ENCODE measurements around the gene CTIF.

The CTIF gene

DNA sequence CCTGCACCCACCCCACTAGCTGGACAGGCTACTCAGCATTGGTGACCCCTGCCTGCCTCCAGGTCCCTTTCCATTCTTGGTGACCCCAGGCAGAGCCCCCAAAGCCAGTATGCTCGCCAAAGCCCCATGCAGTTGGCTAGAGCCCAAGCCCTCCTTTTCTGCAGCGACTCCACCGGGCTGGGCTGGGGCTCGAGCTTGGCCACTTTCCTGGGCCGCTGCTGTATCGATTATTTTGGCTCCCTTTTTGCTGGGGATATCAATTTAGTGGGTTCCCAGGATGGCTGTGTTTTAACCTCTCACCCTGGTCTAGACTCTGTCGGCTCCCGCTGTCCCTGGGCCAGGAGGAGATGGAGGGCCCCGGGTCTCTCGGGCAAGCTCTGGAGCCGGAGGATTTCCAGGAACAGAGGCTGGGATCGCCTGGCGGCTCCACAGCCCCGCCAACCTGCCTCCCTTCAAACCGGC is 335.9 kb downstream of the CTIF start:
- POLR2A ChIA-PET = no interaction called here
- CTCF ChIA-PET = interaction anchor here (1.1 kb wide), 1 partner anchor 14 kb away, joined by 3 read pairs; no protein-coding TSS in a partner anchor
- H3K4me3 ChIP-seq (ENCODE audit: low read depth, low read length) = no peak overlapping the region
- DNase-seq (ENCODE audit: low read depth, low spot score) = no peak
- TF ChIP-seq, protein P1, sequence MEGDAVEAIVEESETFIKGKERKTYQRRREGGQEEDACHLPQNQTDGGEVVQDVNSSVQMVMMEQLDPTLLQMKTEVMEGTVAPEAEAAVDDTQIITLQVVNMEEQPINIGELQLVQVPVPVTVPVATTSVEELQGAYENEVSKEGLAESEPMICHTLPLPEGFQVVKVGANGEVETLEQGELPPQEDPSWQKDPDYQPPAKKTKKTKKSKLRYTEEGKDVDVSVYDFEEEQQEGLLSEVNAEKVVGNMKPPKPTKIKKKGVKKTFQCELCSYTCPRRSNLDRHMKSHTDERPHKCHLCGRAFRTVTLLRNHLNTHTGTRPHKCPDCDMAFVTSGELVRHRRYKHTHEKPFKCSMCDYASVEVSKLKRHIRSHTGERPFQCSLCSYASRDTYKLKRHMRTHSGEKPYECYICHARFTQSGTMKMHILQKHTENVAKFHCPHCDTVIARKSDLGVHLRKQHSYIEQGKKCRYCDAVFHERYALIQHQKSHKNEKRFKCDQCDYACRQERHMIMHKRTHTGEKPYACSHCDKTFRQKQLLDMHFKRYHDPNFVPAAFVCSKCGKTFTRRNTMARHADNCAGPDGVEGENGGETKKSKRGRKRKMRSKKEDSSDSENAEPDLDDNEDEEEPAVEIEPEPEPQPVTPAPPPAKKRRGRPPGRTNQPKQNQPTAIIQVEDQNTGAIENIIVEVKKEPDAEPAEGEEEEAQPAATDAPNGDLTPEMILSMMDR (IDR thresholded peaks at IDR 0.05; ENCODE audit: insufficient read depth, low read length, missing control alignments) = no peak

DNA sequence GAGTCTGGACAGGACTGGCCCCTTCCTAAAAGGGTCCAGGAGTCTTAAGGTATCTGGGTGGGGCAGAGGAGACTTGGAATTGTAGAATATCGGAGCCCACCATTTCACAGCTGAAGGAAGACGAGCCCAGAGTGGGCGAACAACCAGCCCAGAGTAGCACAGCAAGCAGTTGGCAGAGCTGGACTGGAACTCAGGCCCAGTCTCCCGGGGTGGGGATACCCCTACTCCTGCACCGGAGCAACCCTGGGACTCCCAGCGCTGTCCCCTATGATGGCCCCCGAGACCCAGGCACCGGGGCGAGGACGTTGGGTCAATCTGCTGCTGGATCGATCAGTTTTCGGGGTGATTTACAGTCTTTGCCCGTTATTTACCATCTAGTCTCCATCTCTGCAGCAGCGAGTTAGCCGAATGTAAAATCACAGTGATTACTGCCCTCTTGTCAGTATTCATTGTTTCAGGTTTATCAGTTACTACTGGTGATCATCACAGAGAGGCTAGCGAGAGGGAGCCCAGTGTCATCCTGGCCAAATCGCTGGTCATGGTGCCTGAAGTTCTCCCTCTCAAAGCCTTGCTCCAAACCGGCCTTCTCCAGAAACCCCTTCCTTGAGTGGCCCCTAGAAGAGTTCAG is 336.6 kb downstream of the CTIF start:
- no peak overlapping the region for H3K4me3 ChIP-seq (ENCODE audit: low read depth, low read length)
- TF ChIP-seq, protein P1 (IDR thresholded peaks at IDR 0.05; ENCODE audit: insufficient read depth, low read length, missing control alignments) = no peak
- ChIA-PET CTCF (interaction anchor here (1.1 kb wide), 1 partner anchor 15 kb away, joined by 3 read pairs; no protein-coding TSS in a partner anchor), POLR2A (no interaction called here)
- DNase-seq (ENCODE audit: low read depth, low spot score) = no peak

DNA sequence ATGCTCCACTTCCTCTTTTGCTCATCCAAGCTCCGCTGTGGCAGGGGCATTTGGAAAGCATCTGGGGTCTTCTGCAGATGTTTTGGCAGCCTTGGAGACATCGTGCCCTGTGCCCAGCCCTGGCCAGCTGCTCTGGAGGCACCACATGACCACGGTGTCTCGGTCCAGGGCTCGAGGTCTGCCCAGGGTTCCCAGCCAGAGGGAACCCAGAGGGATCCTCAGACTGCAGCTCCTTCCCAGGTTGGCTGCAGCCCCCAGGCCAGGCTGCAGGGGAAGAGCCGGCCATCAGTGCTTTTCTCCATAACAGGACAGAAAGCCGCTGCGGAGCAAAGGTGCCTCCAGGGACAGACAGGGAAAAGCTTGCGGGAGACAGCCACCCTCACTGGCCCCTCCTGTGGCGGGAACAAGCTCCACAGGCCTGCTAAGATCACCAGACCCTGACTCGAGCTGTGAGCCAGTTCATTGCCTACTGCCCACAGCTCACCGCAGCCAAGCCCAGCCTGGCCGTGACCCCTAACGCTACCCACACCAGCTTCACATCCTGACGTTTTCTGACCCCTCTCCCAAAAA is 337.2 kb downstream of the CTIF start:
- CTCF ChIA-PET = no interaction called here

DNA sequence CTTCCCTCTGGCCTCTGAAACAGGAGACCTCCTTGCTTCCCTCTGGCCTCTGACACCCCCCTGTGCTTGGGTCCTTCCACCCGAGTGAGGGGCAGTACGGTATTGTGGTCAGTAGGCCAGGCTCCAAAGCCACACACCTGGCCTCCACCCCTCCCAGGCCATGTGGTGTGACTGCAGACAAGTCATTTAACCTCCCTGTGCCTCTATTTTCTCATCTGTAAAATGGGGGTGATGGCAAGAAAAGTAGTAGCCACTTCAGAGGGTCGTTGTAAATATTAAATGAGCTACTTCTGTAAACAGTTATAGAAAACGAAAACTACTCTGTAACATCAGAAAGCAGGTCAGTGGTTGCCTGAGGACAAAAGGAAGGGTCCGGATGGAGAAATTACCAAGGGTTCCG is 337.8 kb downstream of the CTIF start:
- TF ChIP-seq, protein P1 (IDR thresholded peaks at IDR 0.05; ENCODE audit: insufficient read depth, low read length, missing control alignments) = no peak
- ChIA-PET POLR2A (no interaction called here), CTCF (interaction anchor here (1.5 kb wide), 1 partner anchor 166 kb away, joined by 5 read pairs; no protein-coding TSS in a partner anchor)
- H3K4me3 ChIP-seq (ENCODE audit: low read depth, low read length) = no peak overlapping the region
- no peak for DNase-seq (ENCODE audit: low read depth, low spot score)

More for the DNA sequence above, 337.2 kb downstream of the CTIF start:
- TF ChIP-seq, protein P1 (IDR thresholded peaks at IDR 0.05; ENCODE audit: insufficient read depth, low read length, missing control alignments) = no peak
- POLR2A ChIA-PET = no interaction called here
- no peak overlapping the region for H3K4me3 ChIP-seq (ENCODE audit: low read depth, low read length)
- no peak for DNase-seq (ENCODE audit: low read depth, low spot score)

DNA sequence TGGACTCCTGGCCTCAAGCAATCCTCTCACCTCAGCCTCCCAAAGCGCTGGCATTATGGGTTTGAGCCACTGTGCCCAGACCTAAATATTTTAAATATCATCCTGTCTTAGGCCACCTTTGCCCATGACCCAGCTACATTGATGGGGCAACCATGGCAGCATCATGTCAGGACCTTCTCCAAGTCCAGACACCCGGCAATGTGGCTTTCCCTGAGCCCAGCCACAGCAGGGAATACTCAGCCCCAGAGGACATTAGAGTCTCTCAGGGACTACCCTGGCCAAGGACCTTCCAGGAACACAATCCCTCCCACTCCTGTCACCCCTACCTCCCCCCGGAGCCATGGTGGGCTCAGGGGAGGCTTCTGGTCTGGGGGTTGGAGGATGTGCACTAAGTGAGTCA is 339.1 kb downstream of the CTIF start:
- DNase-seq (ENCODE audit: low read depth, low spot score) = no peak
- no peak overlapping the region for H3K4me3 ChIP-seq (ENCODE audit: low read depth, low read length)
- POLR2A ChIA-PET = no interaction called here
- TF ChIP-seq, protein P1 (IDR thresholded peaks at IDR 0.05; ENCODE audit: insufficient read depth, low read length, missing control alignments) = no peak
- CTCF ChIA-PET = interaction anchor here (1.5 kb wide), 1 partner anchor 164 kb away, joined by 5 read pairs; no protein-coding TSS in a partner anchor

DNA sequence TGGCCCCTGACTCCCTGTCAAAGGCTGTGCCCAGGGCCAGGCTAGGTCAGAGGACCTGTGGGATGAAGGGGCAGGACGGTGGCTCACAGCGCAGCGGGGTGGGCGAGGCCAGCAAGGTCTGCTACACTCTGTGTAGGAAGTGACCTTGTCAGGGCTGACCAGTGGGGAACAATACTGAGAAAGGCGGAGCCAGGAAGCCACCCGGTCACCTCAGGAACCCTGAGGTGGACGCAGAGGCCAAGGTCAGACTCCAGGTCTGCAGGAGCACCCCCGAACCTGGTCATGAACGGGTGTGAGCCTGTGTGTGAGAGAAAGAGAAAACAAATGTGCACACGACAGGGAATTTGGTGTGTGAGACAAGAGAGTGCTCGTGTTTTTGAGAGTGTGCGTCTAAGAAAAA is 339.6 kb downstream of the CTIF start:
- H3K4me3 ChIP-seq (ENCODE audit: low read depth, low read length) = no peak overlapping the region
- CTCF ChIA-PET = interaction anchor here (1.5 kb wide), 1 partner anchor 164 kb away, joined by 5 read pairs; no protein-coding TSS in a partner anchor
- POLR2A ChIA-PET = no interaction called here
- no peak for DNase-seq (ENCODE audit: low read depth, low spot score)
- TF ChIP-seq, protein P1 (IDR thresholded peaks at IDR 0.05; ENCODE audit: insufficient read depth, low read length, missing control alignments) = no peak
